Activated CD4-positive, alpha-beta T cell treated with anti-CD3 and anti-CD28 coated beads for 48 hours (primary cell): ENCODE measurements around the gene KDM6A.
"Not testable (repeated sequence)": the region's sequence is repeated elsewhere in the genome, so short reads cannot be mapped to it uniquely, and the experiment has no call there.

ENCODE experiments used
- DNase-seq: peaks from one replicate; pipeline ENCODE4 v3.0.0-alpha.2; 2020

The KDM6A gene

DNA sequence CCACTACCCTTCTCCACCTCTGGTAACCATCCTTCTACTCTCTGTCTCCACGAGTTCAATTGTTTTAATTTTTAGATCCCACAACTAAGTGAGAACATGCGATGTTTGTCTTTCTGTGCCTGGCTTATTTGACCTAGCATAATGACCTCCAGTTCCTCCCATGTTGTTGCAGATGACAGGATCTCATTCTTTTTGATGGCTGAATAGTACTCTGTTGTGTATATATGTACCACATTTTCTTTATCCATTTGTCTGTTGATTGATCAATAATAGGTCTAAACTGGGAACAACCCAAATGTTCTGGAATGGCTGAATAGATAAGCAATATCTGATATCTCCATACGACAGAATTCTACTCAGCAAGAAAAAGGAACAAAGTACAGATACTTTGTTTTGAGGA lies 260.5 kb downstream of the KDM6A start:
- DNase-seq: no peak

- DNase-seq: no peak
Observed at GRCh38 chrX:45134315-45134731, 261.3 kb downstream of the KDM6A start.

GRCh38 chrX:45134775-45135174 lies 261.8 kb downstream of the KDM6A start:
- no peak for DNase-seq

- DNase-seq: not testable (repeated sequence)
Observed at GRCh38 chrX:45135391-45136075, 262.5 kb downstream of the KDM6A start.

GRCh38 chrX:45137531-45137930 lies 264.5 kb downstream of the KDM6A start:
- no peak for DNase-seq

DNA sequence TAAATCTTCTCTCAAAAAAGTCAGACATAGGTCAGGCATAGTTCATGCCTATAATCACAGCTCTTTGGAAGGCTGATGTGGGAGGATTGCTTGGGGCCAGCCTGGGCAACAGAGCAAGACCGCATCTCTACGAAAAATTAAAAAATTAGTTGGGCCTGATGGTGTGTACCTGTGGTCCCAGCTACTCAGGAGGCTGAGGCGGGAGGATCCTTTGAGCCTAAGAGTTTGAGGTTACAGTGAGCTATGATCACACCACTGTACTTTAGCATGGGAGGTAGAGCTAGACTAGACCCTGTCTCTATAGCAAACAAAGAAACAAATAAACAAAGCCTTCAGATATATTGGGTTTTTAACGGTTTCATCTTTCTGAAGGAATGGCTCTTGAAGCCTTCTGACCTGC lies 265.5 kb downstream of the KDM6A start:
- DNase-seq: no peak

GRCh38 chrX:45140812-45141211 lies 267.8 kb downstream of the KDM6A start:
- no peak for DNase-seq

DNA sequence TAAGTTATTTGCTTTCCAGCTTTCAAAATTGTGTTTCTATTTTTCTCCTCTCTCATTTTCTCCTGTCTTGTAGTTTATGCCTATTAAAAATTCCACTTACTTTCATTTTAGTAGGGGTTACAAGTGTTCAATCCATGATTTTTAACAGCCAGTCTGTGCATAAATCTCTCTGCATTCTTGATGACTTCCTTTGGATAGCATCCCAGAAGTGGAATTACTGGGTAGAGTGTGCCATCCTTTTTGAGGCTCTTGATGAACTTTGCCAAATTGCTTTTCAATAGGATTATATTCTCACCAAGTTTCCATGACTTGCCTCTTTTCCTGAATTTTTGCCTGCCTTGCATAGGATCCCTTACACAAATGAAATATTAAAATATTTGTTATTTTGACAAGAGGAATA lies 269.2 kb downstream of the KDM6A start:
- DNase-seq: no peak

- DNase-seq: no peak
Observed at GRCh38 chrX:45143455-45143854, 270.5 kb downstream of the KDM6A start.

GRCh38 chrX:45145492-45146215 lies 272.7 kb downstream of the KDM6A start:
- no peak for DNase-seq

- no peak for DNase-seq
Observed at GRCh38 chrX:45150821-45151220, 277.8 kb downstream of the KDM6A start.

DNA sequence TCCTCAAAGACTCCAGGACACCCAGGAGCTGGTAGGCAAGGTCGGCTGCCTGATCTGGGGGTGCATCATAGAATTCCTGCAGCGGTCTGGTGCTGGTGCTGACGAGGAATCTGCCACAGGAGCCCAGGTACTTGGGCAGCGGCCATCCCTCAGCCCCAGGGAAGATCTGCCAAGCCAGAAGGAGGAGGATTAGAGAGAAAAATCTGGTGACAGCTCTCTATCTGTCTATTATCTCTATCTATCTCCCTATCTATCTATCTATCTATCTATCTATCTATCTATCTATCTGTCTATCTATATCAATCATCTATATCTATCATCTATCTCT lies 281.0 kb downstream of the KDM6A start:
- no peak for DNase-seq

- DNase-seq: no peak
Observed at GRCh38 chrX:45154462-45154861, 281.5 kb downstream of the KDM6A start.

GRCh38 chrX:45157647-45158046 lies 284.7 kb downstream of the KDM6A start:
- DNase-seq: no peak
